ENCODE data around the gene TMEFF2.

- TF ChIP-seq CTCF (IDR thresholded peaks at IDR 0.05; ENCODE audit: low read depth, low read length, missing input control) (no peak), FOXA2 (IDR thresholded peaks at IDR 0.05) (no peak), JUND (IDR thresholded peaks at IDR 0.05) (no peak), GABPA (IDR thresholded peaks at IDR 0.05 in 1 of 2, conservative IDR thresholded peaks at IDR 0.05 in 1 of 2) (no peak), SP1 (IDR thresholded peaks at IDR 0.05) (no peak), YY1 (IDR thresholded peaks at IDR 0.05) (no peak), RXRA (IDR thresholded peaks at IDR 0.05) (no peak), RAD21 (IDR thresholded peaks at IDR 0.05) (no peak)
- TF ChIP-seq, protein P1, sequence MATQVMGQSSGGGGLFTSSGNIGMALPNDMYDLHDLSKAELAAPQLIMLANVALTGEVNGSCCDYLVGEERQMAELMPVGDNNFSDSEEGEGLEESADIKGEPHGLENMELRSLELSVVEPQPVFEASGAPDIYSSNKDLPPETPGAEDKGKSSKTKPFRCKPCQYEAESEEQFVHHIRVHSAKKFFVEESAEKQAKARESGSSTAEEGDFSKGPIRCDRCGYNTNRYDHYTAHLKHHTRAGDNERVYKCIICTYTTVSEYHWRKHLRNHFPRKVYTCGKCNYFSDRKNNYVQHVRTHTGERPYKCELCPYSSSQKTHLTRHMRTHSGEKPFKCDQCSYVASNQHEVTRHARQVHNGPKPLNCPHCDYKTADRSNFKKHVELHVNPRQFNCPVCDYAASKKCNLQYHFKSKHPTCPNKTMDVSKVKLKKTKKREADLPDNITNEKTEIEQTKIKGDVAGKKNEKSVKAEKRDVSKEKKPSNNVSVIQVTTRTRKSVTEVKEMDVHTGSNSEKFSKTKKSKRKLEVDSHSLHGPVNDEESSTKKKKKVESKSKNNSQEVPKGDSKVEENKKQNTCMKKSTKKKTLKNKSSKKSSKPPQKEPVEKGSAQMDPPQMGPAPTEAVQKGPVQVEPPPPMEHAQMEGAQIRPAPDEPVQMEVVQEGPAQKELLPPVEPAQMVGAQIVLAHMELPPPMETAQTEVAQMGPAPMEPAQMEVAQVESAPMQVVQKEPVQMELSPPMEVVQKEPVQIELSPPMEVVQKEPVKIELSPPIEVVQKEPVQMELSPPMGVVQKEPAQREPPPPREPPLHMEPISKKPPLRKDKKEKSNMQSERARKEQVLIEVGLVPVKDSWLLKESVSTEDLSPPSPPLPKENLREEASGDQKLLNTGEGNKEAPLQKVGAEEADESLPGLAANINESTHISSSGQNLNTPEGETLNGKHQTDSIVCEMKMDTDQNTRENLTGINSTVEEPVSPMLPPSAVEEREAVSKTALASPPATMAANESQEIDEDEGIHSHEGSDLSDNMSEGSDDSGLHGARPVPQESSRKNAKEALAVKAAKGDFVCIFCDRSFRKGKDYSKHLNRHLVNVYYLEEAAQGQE (IDR thresholded peaks at IDR 0.05) = no peak
- TF ChIP-seq, protein P2, sequence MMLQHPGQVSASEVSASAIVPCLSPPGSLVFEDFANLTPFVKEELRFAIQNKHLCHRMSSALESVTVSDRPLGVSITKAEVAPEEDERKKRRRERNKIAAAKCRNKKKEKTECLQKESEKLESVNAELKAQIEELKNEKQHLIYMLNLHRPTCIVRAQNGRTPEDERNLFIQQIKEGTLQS (IDR thresholded peaks at IDR 0.05) = no peak
- TF ChIP-seq, protein P3, sequence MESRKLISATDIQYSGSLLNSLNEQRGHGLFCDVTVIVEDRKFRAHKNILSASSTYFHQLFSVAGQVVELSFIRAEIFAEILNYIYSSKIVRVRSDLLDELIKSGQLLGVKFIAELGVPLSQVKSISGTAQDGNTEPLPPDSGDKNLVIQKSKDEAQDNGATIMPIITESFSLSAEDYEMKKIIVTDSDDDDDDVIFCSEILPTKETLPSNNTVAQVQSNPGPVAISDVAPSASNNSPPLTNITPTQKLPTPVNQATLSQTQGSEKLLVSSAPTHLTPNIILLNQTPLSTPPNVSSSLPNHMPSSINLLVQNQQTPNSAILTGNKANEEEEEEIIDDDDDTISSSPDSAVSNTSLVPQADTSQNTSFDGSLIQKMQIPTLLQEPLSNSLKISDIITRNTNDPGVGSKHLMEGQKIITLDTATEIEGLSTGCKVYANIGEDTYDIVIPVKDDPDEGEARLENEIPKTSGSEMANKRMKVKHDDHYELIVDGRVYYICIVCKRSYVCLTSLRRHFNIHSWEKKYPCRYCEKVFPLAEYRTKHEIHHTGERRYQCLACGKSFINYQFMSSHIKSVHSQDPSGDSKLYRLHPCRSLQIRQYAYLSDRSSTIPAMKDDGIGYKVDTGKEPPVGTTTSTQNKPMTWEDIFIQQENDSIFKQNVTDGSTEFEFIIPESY (IDR thresholded peaks at IDR 0.05) = no peak
- TF ChIP-seq, protein P4, sequence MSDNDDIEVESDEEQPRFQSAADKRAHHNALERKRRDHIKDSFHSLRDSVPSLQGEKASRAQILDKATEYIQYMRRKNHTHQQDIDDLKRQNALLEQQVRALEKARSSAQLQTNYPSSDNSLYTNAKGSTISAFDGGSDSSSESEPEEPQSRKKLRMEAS (IDR thresholded peaks at IDR 0.05) = no peak
These were observed 217.0 kb downstream of the TMEFF2 start for GRCh38 chr2:191977754-191978153.
